PC-3 (cell line): Measurements from ENCODE around the gene RFC2. TPM values are rescaled to one million over a fixed set of nuclear protein-coding genes. Genes with fewer than 3 reads are reported as not detected.
"Not testable (repeated sequence)": the region's sequence is repeated elsewhere in the genome, so short reads cannot be mapped to it uniquely, and the experiment has no call there.

Experiments
- ATAC-seq: fragments of 200-7000 bp; cut with Tn5 transposase; 2 replicates; pipeline ENCODE4 v1.9.1; 2020; ENCODE audit warnings: mild to moderate bottlenecking, moderate library complexity
- BruUV-seq: library from RNA; stranded (reverse); fragments of 400-500 nt; replicated peaks from 2 replicates; lab custom pipeline; 2021; lab: Mats Ljungman, UMichigan
- CTCF ChIA-PET: fragments of 300-600 bp; sonication (Branson Sonifier 250); formaldehyde crosslinking; loops from one replicate; lab custom pipeline; 2022; ENCODE audit warnings: antibody characterized with exemption; lab: Charles Lee
- POLR2A ChIA-PET: fragments of 300-600 bp; sonication (Branson Sonifier 250); formaldehyde crosslinking; loops from one replicate; lab custom pipeline; 2022; ENCODE audit warnings: antibody characterized with exemption; ENCODE audit not compliant: unreplicated experiment; lab: Charles Lee
- DNase-seq: peaks from one replicate; pipeline ENCODE4 v3.0.0-alpha.2; 2015
- H2AFZ ChIP-seq: fragments of 300-600 bp; sonication (generic); 2 replicates; pipeline ENCODE4 v1.6.0; 2016; ENCODE audit warnings: antibody characterized with exemption, low read length
- H3F3A ChIP-seq: fragments of 300-600 bp; sonication (generic); one replicate; pipeline ENCODE4 v1.6.0; 2017; ENCODE audit warnings: antibody characterized with exemption, low read length, control low read depth, mild to moderate bottlenecking; ENCODE audit not compliant: unreplicated experiment
- H3K27ac ChIP-seq: fragments of 300-600 bp; sonication (generic); 2 replicates; pipeline ENCODE4 v1.5.1; 2016; ENCODE audit warnings: mild to moderate bottlenecking, low read length
- H3K27me3 ChIP-seq: fragments of 300-600 bp; sonication (generic); 2 replicates; pipeline ENCODE4 v1.6.1; 2016; ENCODE audit warnings: low read length, mixed read lengths
- H3K36me3 ChIP-seq: fragments of 300-600 bp; sonication (generic); 2 replicates; pipeline ENCODE4 v1.6.1; 2016; ENCODE audit warnings: low read depth, mixed run types, low read length, mixed read lengths
- H3K4me1 ChIP-seq: fragments of 300-600 bp; sonication (generic); 2 replicates; pipeline ENCODE4 v1.5.1; 2016; ENCODE audit warnings: low read length; ENCODE audit not compliant: insufficient read depth
- H3K4me2 ChIP-seq: fragments of 300-600 bp; sonication (generic); 2 replicates; pipeline ENCODE4 v1.6.0; 2016; ENCODE audit warnings: low read length
- H3K4me3 ChIP-seq: fragments of 300-600 bp; sonication (generic); 2 replicates; pipeline ENCODE4 v1.5.1; 2016; ENCODE audit warnings: mild to moderate bottlenecking, low read length, mixed read lengths
- H3K79me2 ChIP-seq: fragments of 300-600 bp; sonication (generic); 2 replicates; pipeline ENCODE4 v1.6.1; 2017; ENCODE audit warnings: low read length, mixed read lengths
- H3K9ac ChIP-seq: fragments of 300-600 bp; sonication (generic); 2 replicates; pipeline ENCODE4 v1.6.0; 2016; ENCODE audit warnings: mild to moderate bottlenecking, low read length
- H3K9me2 ChIP-seq: fragments of 300-600 bp; sonication (generic); replicated peaks from 2 replicates; pipeline ENCODE4 v1.6.1; 2016; ENCODE audit warnings: mixed run types, low read length, mixed read lengths
- H3K9me3 ChIP-seq: fragments of 300-600 bp; sonication (generic); 2 replicates; pipeline ENCODE4 v1.6.1; 2016; ENCODE audit warnings: low read length, mixed read lengths
- H4K20me1 ChIP-seq: fragments of 300-600 bp; sonication (generic); 2 replicates; pipeline ENCODE4 v1.6.1; 2016; ENCODE audit warnings: low read length, mixed read lengths
- EZH2 ChIP-seq: fragments of 300-600 bp; sonication (generic); IDR thresholded peaks from one replicate; pipeline ENCODE4 v1.6.1; 2017; ENCODE audit warnings: antibody characterized with exemption, mild to moderate bottlenecking, low read length; ENCODE audit not compliant: unreplicated experiment
- EZH2phosphoT487 ChIP-seq: fragments of 300-600 bp; sonication (generic); IDR thresholded peaks from 2 replicates; pipeline ENCODE4 v1.6.1; 2018; ENCODE audit warnings: mild to moderate bottlenecking, antibody characterized with exemption, low read length, borderline replicate concordance
- intact Hi-C: fragments of 100-400 bp; cut with micrococcal nuclease; formaldehyde crosslinking; loops from 2 replicates; pipeline ENCODE4 v1.9.0; 2023
- total RNA-seq: library from RNA; depleted of rRNA; stranded (reverse); fragments of >200 nt; gene quantifications from 2 replicates; pipeline ENCODE4 v1.2.3, GENCODE V29; 2014
- TF ChIP-seq, protein P1 (sequence below): fragments of 300-600 bp; sonication (generic); conservative IDR thresholded peaks from 2 replicates; pipeline ENCODE4 v1.5.1; 2017; ENCODE audit warnings: antibody characterized with exemption, low read depth, mild to moderate bottlenecking, low read length

The RFC2 gene
- total RNA-seq, 1 experiment from 2014 or later: 60.4 TPM

DNA sequence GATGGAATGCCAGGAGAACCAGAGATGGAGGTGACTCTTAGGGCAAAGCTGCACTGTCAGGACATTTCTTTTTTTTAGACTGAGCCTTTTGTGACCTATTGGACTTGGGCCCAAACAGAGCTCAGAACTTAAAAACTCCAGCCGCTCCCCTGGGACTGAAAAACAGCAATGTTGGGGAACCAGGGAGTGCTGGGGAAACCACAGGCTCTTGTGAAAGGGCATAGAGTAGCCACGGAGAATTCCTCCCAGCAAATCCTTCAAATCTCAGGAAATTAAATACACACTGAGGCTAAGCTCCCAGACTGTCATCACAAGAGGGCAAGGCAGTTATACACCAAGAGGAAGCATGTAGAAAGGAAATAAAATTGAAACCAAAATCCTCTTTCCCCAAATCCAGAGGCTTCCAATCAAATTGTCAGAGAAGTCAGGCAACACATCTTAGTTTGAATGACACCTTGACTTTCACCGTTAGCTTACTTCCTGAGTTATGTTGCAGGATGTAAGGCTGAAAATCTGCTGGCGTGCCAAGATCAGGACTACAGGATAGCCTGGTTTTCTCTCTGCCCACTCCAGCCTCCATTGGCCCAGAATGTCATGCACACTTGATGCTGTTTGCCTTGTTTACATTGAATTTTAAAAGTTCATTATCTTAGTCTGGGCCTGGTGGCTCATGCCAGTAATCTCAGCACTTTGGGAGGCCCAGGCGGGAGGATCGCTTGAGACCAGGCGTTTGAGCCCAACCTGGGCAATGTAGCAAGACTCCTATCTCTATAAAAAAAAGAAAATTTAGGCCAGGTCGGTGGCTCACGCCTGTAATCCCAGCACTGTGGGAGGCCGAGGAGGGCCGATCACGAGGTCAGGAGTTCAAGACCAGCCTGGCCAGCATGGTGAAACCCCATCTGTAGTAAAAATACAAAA, 2.6 kb upstream of the RFC2 start:
- intact Hi-C loops: no loop called here
- POLR2A ChIA-PET: no interaction called here
- Histone ChIP-seq H3K27me3 (no peaks in the 10 kb centered on the region), H3K4me1 (peaks cover 11% of the 10 kb centered on the region), H3K79me2 (peaks cover 32% of the 10 kb centered on the region), H3K36me3 (peaks cover 3% of the 10 kb centered on the region; the same call in 1 of the 2 replicates), H2AFZ (no peak overlapping the region), H3K4me2 (no peak overlapping the region), H3K9me3 (no peaks in the 10 kb centered on the region), H3K9ac (no peak overlapping the region), H4K20me1 (no peaks in the 10 kb centered on the region), H3K9me2 (no peaks in the 10 kb centered on the region), H3K4me3 (no peak overlapping the region), H3F3A (no peaks in the 10 kb centered on the region), H3K27ac (no peak overlapping the region)
- no peak for DNase-seq
- CTCF ChIA-PET: no interaction called here
- TF ChIP-seq, protein P1, sequence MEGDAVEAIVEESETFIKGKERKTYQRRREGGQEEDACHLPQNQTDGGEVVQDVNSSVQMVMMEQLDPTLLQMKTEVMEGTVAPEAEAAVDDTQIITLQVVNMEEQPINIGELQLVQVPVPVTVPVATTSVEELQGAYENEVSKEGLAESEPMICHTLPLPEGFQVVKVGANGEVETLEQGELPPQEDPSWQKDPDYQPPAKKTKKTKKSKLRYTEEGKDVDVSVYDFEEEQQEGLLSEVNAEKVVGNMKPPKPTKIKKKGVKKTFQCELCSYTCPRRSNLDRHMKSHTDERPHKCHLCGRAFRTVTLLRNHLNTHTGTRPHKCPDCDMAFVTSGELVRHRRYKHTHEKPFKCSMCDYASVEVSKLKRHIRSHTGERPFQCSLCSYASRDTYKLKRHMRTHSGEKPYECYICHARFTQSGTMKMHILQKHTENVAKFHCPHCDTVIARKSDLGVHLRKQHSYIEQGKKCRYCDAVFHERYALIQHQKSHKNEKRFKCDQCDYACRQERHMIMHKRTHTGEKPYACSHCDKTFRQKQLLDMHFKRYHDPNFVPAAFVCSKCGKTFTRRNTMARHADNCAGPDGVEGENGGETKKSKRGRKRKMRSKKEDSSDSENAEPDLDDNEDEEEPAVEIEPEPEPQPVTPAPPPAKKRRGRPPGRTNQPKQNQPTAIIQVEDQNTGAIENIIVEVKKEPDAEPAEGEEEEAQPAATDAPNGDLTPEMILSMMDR: no peak
- no peak for TF ChIP-seq EZH2
- TF ChIP-seq EZH2phosphoT487: no peak
- BruUV-seq: no TSS peak
- no peak for ATAC-seq

DNA sequence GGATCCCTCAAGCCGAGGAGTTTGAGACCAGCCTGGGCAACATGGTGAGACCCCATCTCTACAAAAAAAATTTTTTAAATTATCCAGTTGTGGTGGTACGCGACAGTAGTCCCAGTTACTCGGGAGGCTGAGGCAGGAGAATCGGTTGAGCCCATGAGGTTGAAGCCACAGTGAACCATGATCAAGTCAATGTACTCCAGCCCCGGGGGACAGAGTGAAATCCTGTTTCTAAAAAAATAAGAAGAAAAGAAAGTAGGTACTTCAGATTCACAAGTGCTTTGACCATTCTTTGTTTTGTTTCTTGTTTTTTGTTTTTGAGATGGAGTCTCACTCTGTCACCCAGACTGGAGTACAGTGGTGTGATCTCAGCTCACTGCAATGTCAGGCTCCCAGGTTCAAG, 1.3 kb upstream of the RFC2 start:
- CTCF ChIA-PET, H3K36me3 ChIP-seq, H3K27me3 ChIP-seq, DNase-seq, H4K20me1 ChIP-seq, POLR2A ChIA-PET, H3F3A ChIP-seq, BruUV-seq, ATAC-seq, H3K27ac ChIP-seq, H3K9me2 ChIP-seq, H3K9me3 ChIP-seq, H2AFZ ChIP-seq: not testable (repeated sequence)
- H3K79me2 ChIP-seq: peaks cover 32% of the 10 kb centered on the region
- H3K4me3 ChIP-seq: peak overlapping the region; percentile 95
- H3K4me1 ChIP-seq: peaks cover 11% of the 10 kb centered on the region
- H3K4me2 ChIP-seq: peak overlapping the region; percentile 90
- intact Hi-C loops: loop anchor here (2.0 kb wide), 1 partner anchor 23 kb away; no protein-coding TSS in a partner anchor
- peak overlapping the region; percentile 99 for H3K9ac ChIP-seq

DNA sequence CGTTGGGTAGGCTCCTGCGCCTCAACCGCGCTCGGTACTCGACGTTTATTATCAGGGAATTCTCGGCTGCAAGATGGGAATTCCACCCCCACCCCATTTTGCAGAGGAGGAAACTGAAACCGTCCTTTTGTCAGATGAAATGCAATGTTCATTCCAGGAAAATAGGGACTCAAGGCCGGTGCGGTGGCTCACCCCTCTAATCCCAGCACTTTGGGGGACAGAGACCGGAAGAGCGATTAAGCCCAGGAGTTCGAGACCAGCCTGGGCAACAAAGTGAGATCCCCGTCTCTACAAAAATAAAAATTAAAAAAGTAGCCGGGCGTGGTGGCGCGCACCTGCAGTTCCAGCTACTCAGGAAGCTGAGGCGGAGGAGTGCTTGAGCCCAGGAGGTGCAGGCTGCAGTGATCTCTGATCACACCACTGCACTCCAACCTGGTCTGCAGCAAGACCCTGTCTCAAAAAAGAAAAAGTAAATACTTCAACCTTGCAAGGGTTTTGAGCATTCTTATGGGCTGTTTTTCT, 720 bp upstream of the RFC2 start:
- peak overlapping the region; percentile 95 for H3K4me3 ChIP-seq

More for the DNA sequence above, 720 bp upstream of the RFC2 start:
- TSS peak; percentile 89 for BruUV-seq
- H3K9me3 ChIP-seq: no peaks in the 10 kb centered on the region
- H3K9ac ChIP-seq: peak overlapping the region; percentile 99
- no peak for DNase-seq
- H3K4me1 ChIP-seq: peaks cover 11% of the 10 kb centered on the region
- H3K27me3 ChIP-seq: no peaks in the 10 kb centered on the region
- POLR2A ChIA-PET: no interaction called here
- no peak for TF ChIP-seq EZH2
- TF ChIP-seq, protein P1: no peak
- no peak for TF ChIP-seq EZH2phosphoT487
- CTCF ChIA-PET: interaction anchor here (0.9 kb wide), 1 partner anchor 49 kb away, joined by 4 read pairs; no protein-coding TSS in a partner anchor
- H3K27ac ChIP-seq: peak overlapping the region; percentile 76
- H2AFZ ChIP-seq: peak overlapping the region; percentile 95
- peaks cover 32% of the 10 kb centered on the region for H3K79me2 ChIP-seq
- intact Hi-C loops: loop anchor here (2.0 to 5.0 kb wide), 2 partner anchors 24 to 48 kb away; no protein-coding TSS in a partner anchor
- H3K9me2 ChIP-seq: no peaks in the 10 kb centered on the region
- H4K20me1 ChIP-seq: no peaks in the 10 kb centered on the region
- peak; percentile 23 for ATAC-seq
- H3F3A ChIP-seq: no peaks in the 10 kb centered on the region
- peaks cover 13% of the 10 kb centered on the region for H3K36me3 ChIP-seq
- H3K4me2 ChIP-seq: peak overlapping the region; percentile 90
